Esophagus (tissue), 2 donors: Measurements from ENCODE around the gene ZC3H12A. TPM values are rescaled to one million over a fixed set of nuclear protein-coding genes. Genes with fewer than 3 reads are reported as not detected.
A peak's percentile ranks its signal among the peaks of the same experiment; 100 is the strongest.

Experiments used
- H3K27ac ChIP-seq, 2 donors: one replicate each; pipeline ENCODE4 v1.5.1; 2013; ENCODE audit warnings: low read depth in 2 of 2, mild to moderate bottlenecking in 2 of 2, inconsistent platforms in 1 of 2, low read length in 1 of 2, moderate library complexity in 1 of 2
- H3K27me3 ChIP-seq, 2 donors: one replicate each; pipeline ENCODE4 v1.6.1; 2013; ENCODE audit warnings: low read length in 2 of 2, control low read depth in 1 of 2, mild to moderate bottlenecking in 1 of 2; ENCODE audit not compliant: insufficient read depth in 2 of 2, control insufficient read depth in 1 of 2
- H3K36me3 ChIP-seq, 2 donors: one replicate each; pipeline ENCODE4 v1.6.1; 2013; ENCODE audit warnings: low read length in 1 of 2; ENCODE audit not compliant: control insufficient read depth in 2 of 2, insufficient read depth in 2 of 2
- H3K4me1 ChIP-seq, 2 donors: one replicate each; pipeline ENCODE4 v1.6.1; 2013; ENCODE audit warnings: low read length in 1 of 2; ENCODE audit not compliant: control insufficient read depth in 2 of 2, insufficient read depth in 2 of 2
- H3K4me3 ChIP-seq, 2 donors: one replicate each; pipeline ENCODE4 v1.5.1; 2013; ENCODE audit warnings: low read length in 2 of 2, mild to moderate bottlenecking in 2 of 2, low read depth in 1 of 2, moderate library complexity in 1 of 2
- H3K9me3 ChIP-seq, 2 donors: one replicate each; pipeline ENCODE4 v1.6.1; 2013; ENCODE audit warnings: mild to moderate bottlenecking in 2 of 2, low read depth in 1 of 2, low read length in 1 of 2, moderate library complexity in 1 of 2; ENCODE audit not compliant: control insufficient read depth in 2 of 2, insufficient read depth in 1 of 2
- WGBS, 2 donors: extraction: QIAGEN DNeasy Blood & Tissue Kit; methylation state at CpG; one replicate each; pipeline ENCODE4 v1.1.7; 2013; 5-methylcytosine and 5-hydroxymethylcytosine counted together
- polyA plus RNA-seq, 2 donors: library from polyadenylated mRNA; stranded (reverse); fragments of 200-250 nt; gene quantifications; one replicate each; pipeline ENCODE4 v1.2.3, GENCODE V29; 2013
- donor health status: healthy with polysubstance abuse.
- donor health status: Bipolar disorder and iron deficiency.

ZC3H12A gene
- polyA plus RNA-seq, 2 donors, result 17.6 to 25.3 TPM

GRCh38 chr1:37476460-37477197, 2.2 kb downstream of the ZC3H12A start:
- peaks cover 18 to 53% of the 10 kb centered on the region in 2 donors for H3K4me1 ChIP-seq
- WGBS, 2 donors, result 1 to 5% methylated on average over 5 of the region's 5 CpGs

DNA sequence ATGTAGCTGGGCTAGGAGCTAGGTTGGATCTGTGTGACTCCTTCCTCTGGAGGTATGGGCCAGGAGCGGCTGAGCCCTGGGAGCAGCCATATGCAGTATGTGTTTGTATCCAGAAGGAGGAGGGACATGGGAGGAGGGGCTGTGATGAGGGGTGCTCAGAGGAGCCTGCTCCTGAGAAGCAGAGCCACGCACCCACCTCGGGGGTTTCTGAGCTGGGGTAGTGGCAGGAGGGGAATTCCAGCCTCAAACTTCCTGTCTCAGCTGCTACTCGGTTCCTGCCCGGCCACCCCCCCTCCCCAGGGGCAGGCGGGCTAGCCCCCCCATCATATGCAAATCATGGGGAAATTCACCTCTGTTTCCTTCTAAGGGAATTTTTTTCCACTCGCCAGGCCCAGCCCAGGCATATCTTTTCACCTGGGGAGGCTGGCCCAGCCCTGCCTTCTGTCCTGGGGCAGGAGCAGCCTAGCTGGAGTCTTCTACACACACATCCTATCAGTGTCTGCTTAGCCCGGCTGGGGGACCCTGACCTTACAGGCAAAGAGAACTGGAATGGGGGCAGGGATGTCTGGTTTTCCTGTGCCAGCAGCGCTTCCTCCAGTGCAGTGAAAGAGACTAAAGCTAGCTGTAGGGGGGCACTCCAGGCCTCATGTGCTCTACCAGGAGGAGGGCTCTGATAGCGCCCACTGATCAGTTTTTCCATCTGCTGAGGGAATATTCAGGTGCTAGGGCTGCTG, 3.0 kb downstream of the ZC3H12A start:
- H3K27me3 ChIP-seq, result no peaks in the 10 kb centered on the region
- WGBS, 2 donors, result 10% methylated on average over 9 to 10 of the region's 10 CpGs
- H3K27ac ChIP-seq, result peak overlapping the region; percentile 92 to 98
- no peaks in the 10 kb centered on the region for H3K9me3 ChIP-seq
- H3K4me1 ChIP-seq, result peaks cover 18 to 48% of the 10 kb centered on the region in 2 donors
- H3K4me3 ChIP-seq, result peak overlapping the region; percentile 70
- H3K36me3 ChIP-seq, result peaks cover 19 to 42% of the 10 kb centered on the region in 2 donors

More at GRCh38 chr1:37476460-37477197, 2.2 kb downstream of the ZC3H12A start:
- H3K27me3 ChIP-seq, result no peaks in the 10 kb centered on the region
- H3K27ac ChIP-seq, result peak overlapping the region; percentile 92 to 98
- H3K36me3 ChIP-seq, result peaks cover 15 to 35% of the 10 kb centered on the region in 2 donors
- H3K4me3 ChIP-seq, result peak overlapping the region; percentile 70
- no peaks in the 10 kb centered on the region for H3K9me3 ChIP-seq

- Histone ChIP-seq H3K27ac (peak overlapping the region; percentile 92 to 98), H3K27me3 (no peaks in the 10 kb centered on the region), H3K36me3 (peaks cover 22 to 48% of the 10 kb centered on the region in 2 donors), H3K4me1 (peaks cover 18 to 46% of the 10 kb centered on the region in 2 donors), H3K4me3 (peak overlapping the region; percentile 70), H3K9me3 (no peaks in the 10 kb centered on the region)
- 59 to 62% methylated on average over 5 of the region's 5 CpGs for WGBS, 2 donors
These were observed 3.6 kb downstream of the ZC3H12A start for GRCh38 chr1:37477946-37478345.

DNA sequence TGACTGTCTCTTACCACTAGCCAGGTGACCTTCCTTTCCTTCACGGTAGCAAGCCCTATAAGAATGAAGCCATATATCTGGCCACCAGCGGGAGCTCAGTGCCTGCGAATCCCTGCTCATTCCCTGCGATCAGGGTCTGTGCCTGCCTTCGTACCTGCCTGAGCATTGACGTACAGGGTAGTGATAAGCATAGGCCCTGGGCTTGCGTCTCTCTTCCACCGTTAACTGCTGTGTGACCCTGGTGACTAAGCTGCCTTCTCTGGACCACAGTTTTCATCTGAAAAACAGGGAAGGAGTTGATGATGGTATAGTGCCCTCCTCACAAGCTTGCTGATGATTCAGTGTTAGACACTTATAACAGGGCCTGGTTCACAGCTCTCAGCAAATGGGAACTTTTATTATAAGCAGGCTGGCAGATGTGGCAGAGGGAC, 4.1 kb downstream of the ZC3H12A start:
- Histone ChIP-seq H3K27me3 (no peaks in the 10 kb centered on the region), H3K4me3 (peak overlapping the region; percentile 70), H3K36me3 (peaks cover 22 to 54% of the 10 kb centered on the region in 2 donors), H3K4me1 (peaks cover 18 to 44% of the 10 kb centered on the region in 2 donors), H3K9me3 (no peaks in the 10 kb centered on the region), H3K27ac (peak overlapping the region; percentile 92 to 98)
- WGBS, 2 donors, result 71 to 72% methylated on average over 8 of the region's 8 CpGs

- peak overlapping the region; percentile 33 to 70 for H3K4me3 ChIP-seq
- WGBS, 2 donors, result 17 to 23% methylated on average over 3 of the region's 3 CpGs
These were observed 4.5 kb downstream of the ZC3H12A start for GRCh38 chr1:37478890-37479254.

GRCh38 chr1:37479255-37480124, 5.1 kb downstream of the ZC3H12A start:
- Histone ChIP-seq H3K27me3 (no peaks in the 10 kb centered on the region), H3K36me3 (peaks cover 24 to 59% of the 10 kb centered on the region in 2 donors), H3K4me3 (peak overlapping the region; percentile 33 to 70), H3K27ac (peak overlapping the region; percentile 92 to 98), H3K9me3 (no peaks in the 10 kb centered on the region), H3K4me1 (peaks cover 18 to 40% of the 10 kb centered on the region in 2 donors)
- WGBS, 2 donors, result 9 to 10% methylated on average over 22 of the region's 22 CpGs

More at GRCh38 chr1:37478890-37479254, 4.5 kb downstream of the ZC3H12A start:
- Histone ChIP-seq H3K4me1 (peaks cover 18 to 40% of the 10 kb centered on the region in 2 donors), H3K27me3 (no peaks in the 10 kb centered on the region), H3K9me3 (no peaks in the 10 kb centered on the region), H3K36me3 (peaks cover 24 to 58% of the 10 kb centered on the region in 2 donors), H3K27ac (peak overlapping the region; percentile 92 to 98)

GRCh38 chr1:37480125-37480466, 5.7 kb downstream of the ZC3H12A start:
- H3K4me1 ChIP-seq, result peaks cover 18 to 43% of the 10 kb centered on the region in 2 donors
- no peaks in the 10 kb centered on the region for H3K27me3 ChIP-seq
- peaks cover 24 to 59% of the 10 kb centered on the region in 2 donors for H3K36me3 ChIP-seq
- WGBS, 2 donors, result 49 to 69% methylated on average over 5 of the region's 5 CpGs
- no peaks in the 10 kb centered on the region for H3K9me3 ChIP-seq
- H3K4me3 ChIP-seq, result peak overlapping the region; percentile 5 to 33
- peak overlapping the region; percentile 92 to 98 for H3K27ac ChIP-seq

DNA sequence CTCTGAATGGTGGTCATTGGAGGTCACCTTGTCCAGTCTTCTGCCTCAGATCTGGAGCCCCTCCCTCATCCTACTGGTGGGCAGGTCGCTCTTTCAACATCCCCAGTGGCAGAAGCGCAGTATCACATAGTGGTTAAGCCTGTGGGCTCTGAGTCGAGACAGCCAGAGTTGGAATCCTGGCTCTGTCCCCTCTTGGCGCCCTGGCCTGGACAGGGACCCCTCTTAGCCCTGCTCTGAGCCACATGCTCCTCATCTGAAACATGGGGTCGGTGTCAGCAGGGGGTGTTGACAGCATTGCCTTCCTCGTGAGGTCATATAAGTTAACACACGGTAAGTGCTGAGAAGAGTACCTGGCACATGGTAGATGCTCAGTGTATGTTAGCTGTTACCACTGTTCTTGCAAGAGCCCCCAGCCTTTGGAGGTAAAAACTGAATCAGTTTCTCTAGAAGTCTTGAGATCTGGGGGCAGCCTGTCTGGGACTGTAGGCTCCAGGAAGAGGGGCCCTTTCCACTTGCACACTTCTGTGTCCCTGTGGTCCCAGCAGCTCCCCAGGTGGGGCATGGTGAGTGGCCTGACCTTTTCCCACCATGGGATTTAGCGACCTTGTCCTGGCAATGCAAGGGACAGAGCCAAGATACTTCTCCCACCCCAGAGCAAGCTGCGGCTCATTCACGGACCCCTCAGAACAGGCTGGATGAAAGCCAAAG, 6.4 kb downstream of the ZC3H12A start:
- Histone ChIP-seq H3K4me3 (peak overlapping the region in 1 of 2 donors; percentile 5), H3K9me3 (no peaks in the 10 kb centered on the region), H3K27ac (peak overlapping the region; percentile 92 to 98), H3K27me3 (no peaks in the 10 kb centered on the region), H3K4me1 (peaks cover 18 to 47% of the 10 kb centered on the region in 2 donors), H3K36me3 (peaks cover 24 to 56% of the 10 kb centered on the region in 2 donors)
- WGBS, 2 donors, result 81 to 83% methylated on average over 10 of the region's 10 CpGs
